ENCODE results near the gene ZDHHC20. TPM values are rescaled to one million over a fixed set of nuclear protein-coding genes. Genes with fewer than 3 reads are reported as not detected.

The ZDHHC20 gene
- total RNA-seq, 1 experiment from 2014 or later: 53.7 TPM

Other genes starting within 250 kb of the ZDHHC20 start
- gene MICU2, start 144.9 kb upstream of the ZDHHC20 start, total RNA-seq (2014; rRNA removed): 53.3 and 69.9 TPM in 2 replicates
- not detected in 2 replicates for gene FGF9, start 211.8 kb upstream of the ZDHHC20 start, total RNA-seq (2014; rRNA removed)